ENCODE measurements around the gene CDH13.

The CDH13 gene

DNA sequence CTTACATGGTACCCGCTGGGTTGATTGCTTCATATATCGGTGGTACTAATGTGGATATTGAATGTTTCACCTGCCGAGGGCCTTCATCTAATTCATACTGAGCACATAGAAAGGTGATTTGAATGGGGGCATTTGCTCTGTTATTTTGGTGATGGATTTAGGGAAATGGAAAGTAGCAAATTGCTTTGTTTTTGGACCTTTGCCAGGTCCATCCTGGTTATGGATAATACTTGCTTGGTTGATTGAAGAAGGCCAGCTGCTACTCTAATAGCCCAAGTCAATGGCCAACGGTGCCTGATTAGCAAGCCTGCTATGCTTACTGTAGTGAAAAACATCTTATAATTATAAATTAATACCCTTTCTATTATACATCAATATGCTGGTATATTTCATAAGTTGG lies 253.6 kb downstream of the CDH13 start:
- no peak overlapping the region for H3K4me3 ChIP-seq (replicated peaks; ENCODE audit: low read depth, low read length)
- TF ChIP-seq, protein P1, sequence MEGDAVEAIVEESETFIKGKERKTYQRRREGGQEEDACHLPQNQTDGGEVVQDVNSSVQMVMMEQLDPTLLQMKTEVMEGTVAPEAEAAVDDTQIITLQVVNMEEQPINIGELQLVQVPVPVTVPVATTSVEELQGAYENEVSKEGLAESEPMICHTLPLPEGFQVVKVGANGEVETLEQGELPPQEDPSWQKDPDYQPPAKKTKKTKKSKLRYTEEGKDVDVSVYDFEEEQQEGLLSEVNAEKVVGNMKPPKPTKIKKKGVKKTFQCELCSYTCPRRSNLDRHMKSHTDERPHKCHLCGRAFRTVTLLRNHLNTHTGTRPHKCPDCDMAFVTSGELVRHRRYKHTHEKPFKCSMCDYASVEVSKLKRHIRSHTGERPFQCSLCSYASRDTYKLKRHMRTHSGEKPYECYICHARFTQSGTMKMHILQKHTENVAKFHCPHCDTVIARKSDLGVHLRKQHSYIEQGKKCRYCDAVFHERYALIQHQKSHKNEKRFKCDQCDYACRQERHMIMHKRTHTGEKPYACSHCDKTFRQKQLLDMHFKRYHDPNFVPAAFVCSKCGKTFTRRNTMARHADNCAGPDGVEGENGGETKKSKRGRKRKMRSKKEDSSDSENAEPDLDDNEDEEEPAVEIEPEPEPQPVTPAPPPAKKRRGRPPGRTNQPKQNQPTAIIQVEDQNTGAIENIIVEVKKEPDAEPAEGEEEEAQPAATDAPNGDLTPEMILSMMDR (IDR thresholded peaks at IDR 0.05; ENCODE audit: low read length, missing control alignments), result no peak
- DNase-seq (ENCODE audit: low read depth), result no peak

DNA sequence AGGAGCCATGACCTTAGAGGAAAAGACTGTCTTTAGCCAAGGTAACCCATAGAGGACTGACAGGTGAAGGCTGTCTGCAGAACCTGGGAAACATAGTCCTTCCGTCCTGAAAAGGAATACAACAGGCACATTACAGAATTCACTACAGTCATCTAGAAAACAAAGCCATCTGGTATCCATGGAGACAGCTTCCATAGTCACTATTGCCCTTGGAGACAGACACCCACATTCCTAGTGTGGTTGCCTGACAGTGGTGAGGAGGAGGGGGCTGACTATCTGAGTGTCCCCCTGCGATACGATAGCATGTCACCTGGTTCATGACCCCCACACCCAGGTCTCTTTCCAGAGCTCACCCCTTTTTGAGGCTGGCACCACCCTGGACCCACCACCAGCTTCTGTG lies 254.7 kb downstream of the CDH13 start:
- H3K4me3 ChIP-seq (replicated peaks; ENCODE audit: low read depth, low read length), result no peak overlapping the region
- TF ChIP-seq, protein P1 (IDR thresholded peaks at IDR 0.05; ENCODE audit: low read length, missing control alignments), result no peak
- DNase-seq (ENCODE audit: low read depth), result no peak

DNA sequence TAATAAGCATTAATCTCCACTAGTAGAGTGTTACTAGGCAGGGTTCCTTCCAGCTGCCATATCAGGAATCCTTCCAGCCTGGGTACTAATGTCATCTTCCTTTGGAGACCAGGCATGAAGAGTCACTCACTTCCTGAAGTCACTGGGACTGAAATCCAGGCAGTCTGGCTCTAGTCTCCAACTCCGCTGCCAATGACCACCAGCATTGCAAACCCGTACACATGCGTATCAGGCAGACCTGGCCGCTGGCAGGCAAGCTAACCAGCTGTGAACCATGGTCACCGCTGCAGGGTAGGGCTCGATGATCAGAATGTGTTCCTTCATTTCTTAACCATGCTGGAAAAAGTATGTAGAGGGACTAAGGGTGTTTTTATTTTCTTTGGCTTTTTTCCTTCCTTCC lies 255.5 kb downstream of the CDH13 start:
- no peak for DNase-seq (ENCODE audit: low read depth)
- TF ChIP-seq, protein P1 (IDR thresholded peaks at IDR 0.05; ENCODE audit: low read length, missing control alignments), result no peak
- no peak overlapping the region for H3K4me3 ChIP-seq (replicated peaks; ENCODE audit: low read depth, low read length)

DNA sequence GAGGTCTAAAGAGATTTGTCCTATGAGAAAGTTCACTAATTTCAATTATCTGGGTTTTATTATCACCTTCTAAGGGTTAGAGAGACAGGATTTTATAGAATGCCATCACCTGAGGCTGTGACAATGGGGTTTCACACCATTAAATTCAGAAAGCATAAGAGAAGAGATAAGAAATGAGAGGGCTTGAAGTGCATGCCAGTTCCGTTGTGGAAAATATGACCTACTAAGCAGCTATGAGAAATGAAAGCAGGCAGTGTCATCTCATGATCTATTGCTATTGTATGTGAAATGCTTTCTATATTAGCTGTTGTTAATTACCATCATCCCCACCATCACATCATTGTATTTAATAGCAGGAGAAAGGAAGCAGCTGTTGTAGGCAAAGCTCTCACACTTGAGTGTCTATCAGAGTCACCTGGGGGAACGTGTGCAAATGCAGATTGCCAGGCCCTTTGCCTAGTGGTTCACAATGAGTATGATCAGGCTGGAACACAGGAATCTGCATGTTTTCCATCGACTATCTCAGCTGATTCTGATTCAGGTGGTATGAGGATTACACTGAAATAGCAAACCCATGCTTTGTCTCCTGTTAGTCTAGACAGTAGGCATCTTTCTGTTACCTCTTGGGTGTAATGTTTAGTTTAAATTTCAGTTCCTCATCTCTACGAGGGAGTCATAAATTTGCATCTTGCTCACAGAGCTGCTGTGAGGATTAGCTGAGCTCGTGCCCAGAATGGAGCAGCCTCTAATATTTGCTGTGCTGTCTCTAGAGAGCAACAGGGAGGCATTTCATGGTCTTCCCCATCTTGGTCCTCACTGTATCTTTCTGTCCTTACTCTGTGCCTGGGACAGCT lies 256.4 kb downstream of the CDH13 start:
- DNase-seq (ENCODE audit: low read depth), result no peak
- no peak overlapping the region for H3K4me3 ChIP-seq (replicated peaks; ENCODE audit: low read depth, low read length)
- TF ChIP-seq, protein P1 (IDR thresholded peaks at IDR 0.05; ENCODE audit: low read length, missing control alignments), result no peak

DNA sequence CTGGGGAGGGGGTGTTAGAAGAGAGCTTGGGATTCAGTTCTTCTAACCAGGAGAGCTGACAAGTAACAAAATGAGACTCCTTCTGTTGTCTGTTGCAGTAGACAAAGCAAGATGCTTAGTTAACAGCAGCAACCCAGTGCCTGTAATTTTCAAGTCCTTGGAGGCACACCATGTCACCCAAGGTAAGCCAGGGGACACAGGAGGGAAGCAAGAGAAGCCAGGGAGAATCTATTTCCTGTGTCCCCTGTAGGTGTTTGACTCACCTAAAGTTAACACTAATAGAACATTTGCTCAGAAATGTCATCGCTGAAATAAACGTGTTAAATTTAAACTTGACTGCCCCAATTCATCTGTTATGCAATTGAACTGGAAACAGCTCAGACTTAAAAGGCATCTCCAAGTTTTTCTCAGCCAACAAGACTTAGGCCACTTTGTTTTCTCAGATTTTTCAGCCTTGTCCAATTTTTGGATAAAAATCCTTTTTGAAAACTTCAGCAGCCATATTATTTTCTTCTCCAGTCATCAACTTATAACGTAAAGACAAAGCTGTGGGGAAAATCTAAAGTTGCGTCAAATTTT lies 257.6 kb downstream of the CDH13 start:
- DNase-seq (ENCODE audit: low read depth), result no peak
- no peak overlapping the region for H3K4me3 ChIP-seq (replicated peaks; ENCODE audit: low read depth, low read length)
- TF ChIP-seq, protein P1 (IDR thresholded peaks at IDR 0.05; ENCODE audit: low read length, missing control alignments), result no peak

DNA sequence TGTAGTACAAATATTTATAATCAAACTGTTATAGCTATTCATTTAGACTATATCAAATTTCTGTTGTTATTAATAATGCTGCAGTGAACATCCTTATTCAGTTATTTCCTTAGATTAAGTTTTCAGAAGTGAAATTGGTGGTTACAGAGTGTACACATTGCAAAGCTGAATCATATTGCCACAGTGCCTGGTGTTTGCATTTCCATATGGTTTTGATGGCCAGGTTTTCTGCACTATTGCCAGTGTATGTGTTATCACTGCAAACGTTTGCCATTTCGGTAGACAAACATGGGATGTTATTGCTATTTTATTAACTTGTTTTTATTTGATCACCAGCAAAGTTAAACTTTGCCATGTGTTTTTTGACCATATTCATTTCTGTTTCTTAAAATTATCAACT lies 259.4 kb downstream of the CDH13 start:
- H3K4me3 ChIP-seq (replicated peaks; ENCODE audit: low read depth, low read length), result no peak overlapping the region
- TF ChIP-seq, protein P1 (IDR thresholded peaks at IDR 0.05; ENCODE audit: low read length, missing control alignments), result no peak
- no peak for DNase-seq (ENCODE audit: low read depth)

Measured in fibroblast of pulmonary artery (primary cell).